Astrocyte (in vitro differentiated cells and primary cell): ENCODE data around the gene KCNS3. TPM values are rescaled to one million over a fixed set of nuclear protein-coding genes. Genes with fewer than 3 reads are reported as not detected.

Source experiments
- DNase-seq: peaks from one replicate; pipeline ENCODE4 v3.0.0-alpha.2; 2010; ENCODE audit warnings: low read depth
- FAIRE-seq: peaks from 2 replicates; lab custom pipeline; 2011; peaks lifted over from hg19 to GRCh38; lab: Jason Lieb, UNC
- H2AFZ ChIP-seq: 2 replicates; pipeline ENCODE4 v1.6.0; 2012; ENCODE audit warnings: low read depth, low read length, inconsistent platforms
- H3K27ac ChIP-seq: 2 replicates; pipeline ENCODE4 v1.5.1; 2011; ENCODE audit warnings: low read depth, low read length, inconsistent platforms
- H3K27me3 ChIP-seq: 2 replicates; pipeline ENCODE4 v1.6.0; 2011; ENCODE audit warnings: low read length, inconsistent platforms; ENCODE audit not compliant: insufficient read depth
- H3K36me3 ChIP-seq: 2 replicates; pipeline ENCODE4 v1.5.1; 2011; ENCODE audit warnings: low read length, inconsistent platforms; ENCODE audit not compliant: insufficient read depth
- H3K4me1 ChIP-seq: 2 replicates; pipeline ENCODE4 v1.5.1; 2011; ENCODE audit warnings: low read length, inconsistent platforms; ENCODE audit not compliant: insufficient read depth
- H3K4me2 ChIP-seq: 2 replicates; pipeline ENCODE4 v1.6.0; 2012; ENCODE audit warnings: low read length, inconsistent platforms
- H3K4me3 ChIP-seq: 2 replicates; pipeline ENCODE4 v1.5.1; 2011; ENCODE audit warnings: low read depth, mild to moderate bottlenecking, low read length, inconsistent platforms; ENCODE audit not compliant: insufficient read depth
- H3K79me2 ChIP-seq: 2 replicates; pipeline ENCODE4 v1.6.0; 2012; ENCODE audit warnings: mild to moderate bottlenecking, low read length, inconsistent platforms; ENCODE audit not compliant: insufficient read depth
- H3K9ac ChIP-seq: 2 replicates; pipeline ENCODE4 v1.6.0; 2012; ENCODE audit warnings: mild to moderate bottlenecking, low read length, inconsistent platforms
- H3K9me3 ChIP-seq: 2 replicates; pipeline ENCODE4 v1.5.1; 2012; ENCODE audit warnings: low read depth, mild to moderate bottlenecking, low read length, inconsistent platforms; ENCODE audit not compliant: insufficient read depth
- H4K20me1 ChIP-seq: 2 replicates; pipeline ENCODE4 v1.6.0; 2012; ENCODE audit warnings: low read length, inconsistent platforms; ENCODE audit not compliant: insufficient read depth
- H3K27ac Mint-ChIP-seq: one replicate; pipeline ENCODE4 v1.8.0; 2021; ENCODE audit warnings: mild to moderate bottlenecking, mixed read lengths; ENCODE audit not compliant: unreplicated experiment
- H3K27me3 Mint-ChIP-seq: one replicate; pipeline ENCODE4 v1.8.0; 2021; ENCODE audit warnings: low read depth, mixed read lengths; ENCODE audit not compliant: unreplicated experiment
- H3K36me3 Mint-ChIP-seq: one replicate; pipeline ENCODE4 v1.8.0; 2021; ENCODE audit warnings: low read depth, mixed read lengths; ENCODE audit not compliant: unreplicated experiment
- H3K4me1 Mint-ChIP-seq: one replicate; pipeline ENCODE4 v1.8.0; 2021; ENCODE audit warnings: low read depth, mixed read lengths; ENCODE audit not compliant: unreplicated experiment
- H3K4me3 Mint-ChIP-seq: one replicate; pipeline ENCODE4 v1.8.0; 2021; ENCODE audit warnings: mild to moderate bottlenecking, moderate library complexity, mixed read lengths; ENCODE audit not compliant: unreplicated experiment
- H3K9me3 Mint-ChIP-seq: one replicate; pipeline ENCODE4 v1.8.0; 2021; ENCODE audit warnings: mild to moderate bottlenecking, mixed read lengths; ENCODE audit not compliant: unreplicated experiment
- CTCF ChIP-seq: IDR thresholded peaks from 2 replicates; pipeline ENCODE4 v1.5.1; 2011; ENCODE audit warnings: low read depth, mild to moderate bottlenecking, inconsistent platforms, low read length, moderate library complexity; ENCODE audit not compliant: insufficient read depth
- EZH2 ChIP-seq: IDR thresholded peaks from 2 replicates; pipeline ENCODE4 v1.6.1; 2012; ENCODE audit warnings: mild to moderate bottlenecking, low read length, inconsistent platforms; ENCODE audit not compliant: insufficient read depth
- total RNA-seq: library from RNA; stranded (reverse); gene quantifications from 2 replicates; pipeline ENCODE4 v1.2.1, GENCODE V29; 2021

KCNS3 gene
- total RNA-seq, 1 donor from 2014 or later = 1.7 TPM

GRCh38 chr2:17915099-17915498, 36.6 kb downstream of the KCNS3 start:
- Mint-ChIP-seq H3K27ac (no peak overlapping the region), H3K36me3 (no peaks in the 10 kb centered on the region)

GRCh38 chr2:17915811-17916518, 37.5 kb downstream of the KCNS3 start:
- H3K4me2 ChIP-seq = no peak overlapping the region
- H3K79me2 ChIP-seq = no peaks in the 10 kb centered on the region
- Mint-ChIP-seq H3K36me3 (no peaks in the 10 kb centered on the region), H3K9me3 (no peaks in the 10 kb centered on the region), H3K4me3 (no peak overlapping the region), H3K27ac (no peak overlapping the region), H3K4me1 (peaks cover 4% of the 10 kb centered on the region), H3K27me3 (no peaks in the 10 kb centered on the region)
- no peaks in the 10 kb centered on the region for H3K4me1 ChIP-seq
- no peak overlapping the region for H3K27ac ChIP-seq
- no peak for TF ChIP-seq CTCF
- no peak for TF ChIP-seq EZH2
- FAIRE-seq (no peak), DNase-seq (no peak)
- H3K4me3 ChIP-seq = no peak overlapping the region
- no peak overlapping the region for H2AFZ ChIP-seq
- H4K20me1 ChIP-seq = no peaks in the 10 kb centered on the region
- H3K36me3 ChIP-seq = no peaks in the 10 kb centered on the region
- peaks cover 3% of the 10 kb centered on the region for H3K27me3 ChIP-seq
- H3K9me3 ChIP-seq = no peaks in the 10 kb centered on the region
- no peak overlapping the region for H3K9ac ChIP-seq

More at GRCh38 chr2:17915099-17915498, 36.6 kb downstream of the KCNS3 start:
- Histone ChIP-seq H3K36me3 (no peaks in the 10 kb centered on the region), H3K9me3 (no peaks in the 10 kb centered on the region), H3K27ac (no peak overlapping the region), H3K9ac (no peak overlapping the region), H3K4me3 (no peak overlapping the region), H3K4me1 (no peaks in the 10 kb centered on the region), H2AFZ (no peak overlapping the region), H3K27me3 (peaks cover 3% of the 10 kb centered on the region), H3K4me2 (no peak overlapping the region), H3K79me2 (no peaks in the 10 kb centered on the region), H4K20me1 (no peaks in the 10 kb centered on the region)
- FAIRE-seq = no peak
- Mint-ChIP-seq H3K27me3 (no peaks in the 10 kb centered on the region), H3K4me3 (no peak overlapping the region), H3K4me1 (peaks cover 4% of the 10 kb centered on the region), H3K9me3 (peaks cover 1% of the 10 kb centered on the region)
- TF ChIP-seq EZH2 (no peak), CTCF (no peak)
- no peak for DNase-seq

- Mint-ChIP-seq H3K27ac (no peak overlapping the region), H3K36me3 (no peaks in the 10 kb centered on the region), H3K9me3 (no peaks in the 10 kb centered on the region), H3K27me3 (no peaks in the 10 kb centered on the region), H3K4me1 (peaks cover 4% of the 10 kb centered on the region), H3K4me3 (no peak overlapping the region)
- H3K9me3 ChIP-seq = no peaks in the 10 kb centered on the region
- peaks cover 3% of the 10 kb centered on the region for H3K27me3 ChIP-seq
- DNase-seq = no peak
- no peak for TF ChIP-seq CTCF
- no peak for TF ChIP-seq EZH2
- no peak overlapping the region for H3K4me2 ChIP-seq
- no peaks in the 10 kb centered on the region for H3K4me1 ChIP-seq
- no peak overlapping the region for H3K9ac ChIP-seq
- H3K27ac ChIP-seq = no peak overlapping the region
- H2AFZ ChIP-seq = no peak overlapping the region
- H3K36me3 ChIP-seq = no peaks in the 10 kb centered on the region
- no peaks in the 10 kb centered on the region for H4K20me1 ChIP-seq
- no peak overlapping the region for H3K4me3 ChIP-seq
- H3K79me2 ChIP-seq = no peaks in the 10 kb centered on the region
- no peak for FAIRE-seq
These were observed 38.1 kb downstream of the KCNS3 start for GRCh38 chr2:17916584-17916983.
